ENCODE measurements around the gene ESYT1. TPM values are rescaled to one million over a fixed set of nuclear protein-coding genes. Genes with fewer than 3 reads are reported as not detected.

ESYT1 gene
- total and polyA plus RNA-seq, 9 of the 15 experiments (the other 6 are each of a cell fraction or from before 2014, with no cell fraction given): 132 to 420 (median 164) TPM

DNA sequence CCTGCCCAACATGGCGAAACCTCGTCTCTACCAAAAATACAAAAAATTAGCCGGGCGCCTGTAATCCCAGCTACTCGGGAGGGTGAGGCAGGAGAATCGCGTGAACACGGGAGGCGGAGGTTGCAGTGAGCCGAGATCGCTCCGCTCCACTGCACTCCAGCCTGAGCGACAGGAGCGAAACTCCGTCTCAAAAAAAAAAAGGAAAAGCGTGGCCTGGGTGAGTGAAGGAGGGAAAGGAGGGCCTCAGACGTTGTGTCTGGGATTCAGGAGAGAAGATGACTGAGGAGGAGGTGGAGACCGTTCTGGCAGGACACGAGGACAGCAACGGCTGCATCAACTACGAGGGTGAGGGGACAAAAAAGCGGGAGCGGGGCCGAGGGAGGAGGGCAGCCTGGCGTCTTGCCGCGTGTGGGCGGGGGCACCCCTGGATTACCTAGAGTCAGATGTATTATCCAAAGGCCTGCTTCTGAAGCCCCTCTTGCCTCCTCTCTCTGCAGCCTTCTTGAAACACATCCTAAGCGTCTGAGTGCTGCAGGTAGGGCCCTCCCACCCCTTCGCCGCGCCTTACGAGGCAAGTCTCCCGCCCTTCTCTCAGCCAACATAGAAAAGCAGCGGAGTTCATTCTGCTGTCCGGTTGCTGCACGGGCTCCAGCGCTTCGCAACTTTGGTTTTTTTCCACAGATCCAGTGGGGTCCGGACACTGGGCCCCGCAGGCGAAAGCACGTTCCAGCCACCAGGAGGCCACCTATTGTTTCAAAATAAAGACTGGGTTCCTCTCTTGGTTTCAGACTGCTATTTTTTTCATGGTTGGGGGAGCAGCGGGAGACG is 29.3 kb downstream of the ESYT1 start (continued):
- peak; percentile 86 for TF ChIP-seq MGA (IDR thresholded peaks at IDR 0.05)
- TF ChIP-seq NFYB (IDR thresholded peaks at IDR 0.05; ENCODE audit: extremely low read depth, insufficient read length): no peak
- no peak for TF ChIP-seq ZNF197 (CRISPR knock-in tag; IDR thresholded peaks at IDR 0.05; ENCODE audit: low read depth)
- TF ChIP-seq, protein P1, sequence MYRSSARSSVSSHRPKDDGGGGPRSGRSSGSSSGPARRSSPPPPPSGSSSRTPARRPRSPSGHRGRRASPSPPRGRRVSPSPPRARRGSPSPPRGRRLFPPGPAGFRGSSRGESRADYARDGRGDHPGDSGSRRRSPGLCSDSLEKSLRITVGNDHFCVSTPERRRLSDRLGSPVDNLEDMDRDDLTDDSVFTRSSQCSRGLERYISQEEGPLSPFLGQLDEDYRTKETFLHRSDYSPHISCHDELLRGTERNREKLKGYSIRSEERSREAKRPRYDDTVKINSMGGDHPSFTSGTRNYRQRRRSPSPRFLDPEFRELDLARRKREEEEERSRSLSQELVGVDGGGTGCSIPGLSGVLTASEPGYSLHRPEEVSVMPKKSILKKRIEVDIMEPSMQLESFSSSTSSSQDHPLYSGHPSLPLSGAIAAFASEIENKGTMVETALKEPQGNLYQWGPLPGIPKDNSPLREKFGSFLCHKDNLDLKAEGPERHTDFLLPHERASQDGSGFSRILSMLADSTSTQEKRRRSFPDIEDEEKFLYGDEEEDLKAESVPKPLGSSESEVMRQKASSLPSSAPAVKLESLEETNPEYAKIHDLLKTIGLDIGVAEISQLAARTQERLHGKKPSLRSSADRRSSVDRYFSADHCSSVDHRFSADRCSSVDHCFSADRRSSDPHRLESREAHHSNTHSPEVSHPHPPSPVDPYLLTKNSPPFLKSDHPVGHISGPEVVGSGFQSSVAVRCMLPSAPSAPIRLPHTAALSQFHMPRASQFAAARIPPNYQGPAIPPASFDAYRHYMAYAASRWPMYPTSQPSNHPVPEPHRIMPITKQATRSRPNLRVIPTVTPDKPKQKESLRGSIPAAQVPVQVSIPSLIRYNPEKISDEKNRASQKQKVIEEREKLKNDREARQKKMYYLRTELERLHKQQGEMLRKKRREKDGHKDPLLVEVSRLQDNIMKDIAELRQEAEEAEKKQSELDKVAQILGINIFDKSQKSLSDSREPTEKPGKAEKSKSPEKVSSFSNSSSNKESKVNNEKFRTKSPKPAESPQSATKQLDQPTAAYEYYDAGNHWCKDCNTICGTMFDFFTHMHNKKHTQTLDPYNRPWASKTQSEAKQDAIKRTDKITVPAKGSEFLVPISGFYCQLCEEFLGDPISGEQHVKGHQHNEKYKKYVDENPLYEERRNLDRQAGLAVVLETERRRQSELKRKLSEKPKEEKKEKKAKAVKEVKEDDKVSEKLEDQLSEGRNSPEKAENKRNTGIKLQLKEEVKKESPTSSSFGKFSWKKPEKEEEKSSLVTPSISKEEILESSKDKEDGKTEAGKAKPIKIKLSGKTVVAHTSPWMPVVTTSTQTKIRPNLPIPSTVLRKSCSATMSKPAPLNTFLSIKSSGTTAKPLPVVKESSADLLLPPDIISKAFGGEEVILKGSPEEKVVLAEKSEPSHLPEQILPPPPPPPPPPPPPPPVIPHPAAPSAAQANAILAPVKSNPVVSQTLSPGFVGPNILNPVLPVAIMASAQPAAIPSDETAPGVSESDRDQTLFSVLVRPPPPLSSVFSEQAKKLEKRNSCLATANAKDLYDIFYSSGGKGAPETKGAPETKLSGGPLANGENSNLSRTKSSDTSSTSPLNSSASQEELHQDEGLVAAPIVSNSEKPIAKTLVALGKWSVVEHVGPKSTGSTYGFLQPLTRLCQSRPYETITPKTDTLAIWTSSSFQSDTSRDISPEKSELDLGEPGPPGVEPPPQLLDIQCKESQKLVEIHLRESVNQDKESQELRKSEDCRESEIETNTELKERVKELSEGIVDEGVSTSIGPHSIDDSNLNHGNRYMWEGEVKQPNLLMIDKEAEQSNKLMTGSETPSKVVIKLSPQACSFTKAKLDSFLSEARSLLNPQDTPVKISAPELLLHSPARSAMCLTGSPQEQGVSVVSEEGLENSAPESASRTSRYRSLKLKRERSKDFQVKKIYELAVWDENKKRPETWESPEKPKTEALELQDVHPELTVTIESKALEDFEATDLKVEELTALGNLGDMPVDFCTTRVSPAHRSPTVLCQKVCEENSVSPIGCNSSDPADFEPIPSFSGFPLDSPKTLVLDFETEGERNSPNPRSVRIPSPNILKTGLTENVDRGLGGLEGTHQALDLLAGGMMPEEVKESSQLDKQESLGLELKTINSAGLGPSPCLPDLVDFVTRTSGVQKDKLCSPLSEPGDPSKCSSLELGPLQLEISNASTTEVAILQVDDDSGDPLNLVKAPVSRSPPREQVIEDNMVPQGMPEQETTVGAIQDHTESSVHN (IDR thresholded peaks at IDR 0.05; ENCODE audit: borderline replicate concordance in 1 of 2, low read depth in 1 of 2): no peak
- TF ChIP-seq SMAD3 (CRISPR knock-in tag; conservative IDR thresholded peaks at IDR 0.05): no peak
- TF ChIP-seq TRIM28 (IDR thresholded peaks at IDR 0.05): no peak
- peak; percentile 87 for TF ChIP-seq ZNF121 (CRISPR knock-in tag; conservative IDR thresholded peaks at IDR 0.05)

Measured in K562 (cell line).